Measurements from ENCODE around the gene FAM118B.

The FAM118B gene

DNA sequence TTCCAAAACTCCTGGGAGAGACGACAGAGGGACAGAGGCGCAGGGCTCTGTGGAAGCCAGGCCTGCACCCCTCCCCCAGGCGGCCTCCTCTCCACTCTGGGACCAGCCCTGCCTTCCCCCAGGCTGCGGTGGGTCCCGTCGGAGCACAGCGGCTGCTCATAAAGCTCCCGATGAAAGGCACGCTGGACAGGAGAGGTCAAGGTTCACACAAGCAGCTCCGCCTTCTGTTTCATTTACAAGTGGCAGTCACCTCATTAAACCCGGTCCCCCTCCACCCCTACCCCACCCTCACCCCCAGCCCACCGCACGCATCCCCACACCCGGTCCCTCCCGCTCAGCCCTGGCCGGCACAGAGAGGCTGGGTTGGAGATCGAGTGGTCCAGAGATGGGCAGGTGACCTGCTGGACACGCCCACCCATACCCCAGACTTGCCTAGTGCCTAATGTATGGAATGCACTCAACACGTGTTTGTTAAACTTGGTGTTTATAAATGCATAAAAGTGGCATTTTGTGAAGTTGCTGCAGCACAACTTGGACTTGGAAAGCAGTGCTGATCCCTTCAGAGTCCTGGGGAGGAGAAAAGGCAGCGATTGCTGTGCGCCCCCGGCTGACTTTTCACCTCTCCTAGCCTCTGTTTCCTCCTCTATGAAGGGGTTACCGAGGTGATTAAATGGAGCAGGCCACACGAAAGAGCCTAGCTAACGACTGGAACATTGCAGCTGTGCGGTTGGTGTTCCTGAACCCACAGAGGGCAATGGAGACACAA is 26.1 kb upstream of the FAM118B start:
- no peak for DNase-seq
- in situ Hi-C loops (cut with HindIII; ENCODE audit: low pct_ligation_motif_present, low pct_unique_long_range_greater_than_20kb, low sequenced_read_pairs) = no loop called here

DNA sequence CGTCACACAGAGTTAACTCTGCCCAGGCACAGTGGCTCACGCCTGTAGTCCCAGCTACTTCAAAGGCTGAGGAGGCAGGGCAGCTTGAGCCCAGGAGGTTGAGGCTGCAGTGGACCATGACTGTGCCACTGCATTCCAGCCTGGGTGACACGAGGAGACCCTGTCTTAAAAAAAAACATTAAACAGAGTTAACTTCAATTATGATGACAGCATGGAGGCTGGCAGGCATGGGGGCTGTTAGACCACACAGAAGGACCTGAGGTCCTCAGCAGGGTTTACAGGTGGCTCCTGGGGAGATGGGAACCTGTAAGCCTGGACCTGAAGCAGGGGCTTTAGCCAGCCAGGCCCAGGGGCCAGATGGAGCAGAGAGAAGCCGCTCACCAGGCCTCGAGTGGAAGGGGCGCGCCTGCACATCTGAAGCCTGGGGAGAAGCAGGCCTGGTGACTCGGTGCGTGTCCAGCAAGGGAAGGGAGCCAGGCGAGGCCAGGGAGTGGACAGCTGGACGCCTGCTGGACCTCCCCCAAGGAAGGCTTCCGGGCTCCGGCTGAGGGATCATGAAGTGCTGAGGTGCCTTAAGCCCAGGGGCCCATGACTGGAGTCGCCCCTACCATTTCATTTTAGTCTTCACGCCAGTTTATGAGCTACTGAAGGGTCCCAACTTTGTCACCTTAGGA is 25.4 kb upstream of the FAM118B start:
- in situ Hi-C loops (cut with HindIII; ENCODE audit: low pct_ligation_motif_present, low pct_unique_long_range_greater_than_20kb, low sequenced_read_pairs) = no loop called here
- no peak for DNase-seq

GRCh38 chr11:126186708-126187529 is 24.7 kb upstream of the FAM118B start:
- DNase-seq = no peak
- in situ Hi-C loops (cut with HindIII; ENCODE audit: low pct_ligation_motif_present, low pct_unique_long_range_greater_than_20kb, low sequenced_read_pairs) = no loop called here

DNA sequence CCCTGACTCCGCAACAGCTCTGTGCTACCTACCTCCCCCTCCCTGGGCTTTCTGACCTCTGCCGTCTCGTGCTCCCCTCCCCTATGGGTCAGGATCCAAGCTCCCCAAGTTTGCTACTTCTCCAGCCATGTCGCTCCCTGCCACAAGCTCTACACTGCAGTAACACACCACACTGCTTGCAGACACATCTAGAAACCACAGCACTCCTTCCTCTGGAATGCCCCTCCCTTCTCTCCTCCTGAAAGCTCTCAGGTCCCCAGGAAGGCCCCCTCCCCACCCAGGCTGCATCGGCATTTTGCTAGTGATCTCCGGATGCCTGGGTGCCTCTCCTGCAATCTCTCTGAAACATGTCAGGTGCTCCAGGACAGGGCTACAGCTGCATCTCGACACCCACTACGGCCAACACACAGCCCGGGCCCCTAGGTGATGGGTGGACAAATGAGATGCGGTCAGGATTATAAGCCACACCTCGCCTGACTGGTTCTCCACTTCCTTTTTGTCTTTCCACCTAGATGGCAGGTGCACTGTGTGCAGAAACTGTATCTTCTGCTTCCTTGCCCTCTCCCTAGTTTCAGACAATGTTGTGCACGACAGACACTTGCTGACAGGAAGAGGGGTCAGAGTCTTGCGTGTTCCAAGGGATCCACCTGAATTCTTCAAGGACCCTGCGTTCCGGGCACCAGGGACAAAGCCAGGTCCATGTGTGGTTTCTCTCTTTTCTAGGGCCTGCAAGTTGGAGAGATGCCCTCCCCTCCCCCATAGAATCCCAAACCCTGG is 23.1 kb upstream of the FAM118B start:
- no peak for DNase-seq
- in situ Hi-C loops (cut with HindIII; ENCODE audit: low pct_ligation_motif_present, low pct_unique_long_range_greater_than_20kb, low sequenced_read_pairs) = no loop called here

DNA sequence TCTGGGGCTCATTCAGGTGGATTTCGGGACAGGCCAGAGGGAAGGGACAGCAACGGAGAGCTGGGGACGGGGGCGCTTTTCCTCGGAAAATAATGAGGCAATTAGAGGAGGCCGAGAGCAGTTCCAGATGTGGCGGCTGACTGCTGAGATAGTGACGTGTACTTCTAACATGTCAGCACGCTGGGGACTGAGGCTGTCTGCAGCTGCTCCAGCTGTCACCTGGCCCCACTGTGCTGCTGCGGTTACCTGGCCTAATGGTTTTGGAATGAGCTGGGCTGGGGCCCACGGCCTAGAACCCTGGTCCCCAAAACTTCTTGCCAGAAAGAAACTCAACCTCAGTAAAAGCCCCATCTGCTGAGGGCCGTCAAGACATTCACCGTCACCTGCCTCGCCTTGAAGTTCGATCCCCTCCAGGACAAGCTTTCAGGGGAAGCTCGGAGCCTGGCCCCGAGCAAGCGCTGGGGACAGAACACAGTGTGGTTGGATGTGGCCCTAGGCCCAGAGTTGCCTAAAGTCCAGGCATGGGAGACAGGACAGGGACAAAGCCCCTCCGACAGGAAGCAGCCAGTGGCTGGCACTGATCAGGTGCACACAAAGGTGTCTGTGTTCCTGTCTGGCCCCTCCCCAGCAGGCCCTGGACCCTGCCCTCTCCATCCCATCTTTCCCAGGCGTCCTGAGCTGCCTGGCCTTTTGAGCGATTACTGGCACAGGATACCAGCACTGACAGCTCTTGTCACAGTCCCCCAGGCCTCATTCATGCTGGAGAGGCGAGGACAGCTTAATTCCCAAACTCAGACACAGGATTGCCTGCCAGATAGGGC is 22.3 kb upstream of the FAM118B start:
- in situ Hi-C loops (cut with HindIII; ENCODE audit: low pct_ligation_motif_present, low pct_unique_long_range_greater_than_20kb, low sequenced_read_pairs) = no loop called here
- no peak for DNase-seq

GRCh38 chr11:126190792-126191191 is 20.8 kb upstream of the FAM118B start:
- in situ Hi-C loops (cut with HindIII; ENCODE audit: low pct_ligation_motif_present, low pct_unique_long_range_greater_than_20kb, low sequenced_read_pairs) = no loop called here
- DNase-seq = no peak

DNA sequence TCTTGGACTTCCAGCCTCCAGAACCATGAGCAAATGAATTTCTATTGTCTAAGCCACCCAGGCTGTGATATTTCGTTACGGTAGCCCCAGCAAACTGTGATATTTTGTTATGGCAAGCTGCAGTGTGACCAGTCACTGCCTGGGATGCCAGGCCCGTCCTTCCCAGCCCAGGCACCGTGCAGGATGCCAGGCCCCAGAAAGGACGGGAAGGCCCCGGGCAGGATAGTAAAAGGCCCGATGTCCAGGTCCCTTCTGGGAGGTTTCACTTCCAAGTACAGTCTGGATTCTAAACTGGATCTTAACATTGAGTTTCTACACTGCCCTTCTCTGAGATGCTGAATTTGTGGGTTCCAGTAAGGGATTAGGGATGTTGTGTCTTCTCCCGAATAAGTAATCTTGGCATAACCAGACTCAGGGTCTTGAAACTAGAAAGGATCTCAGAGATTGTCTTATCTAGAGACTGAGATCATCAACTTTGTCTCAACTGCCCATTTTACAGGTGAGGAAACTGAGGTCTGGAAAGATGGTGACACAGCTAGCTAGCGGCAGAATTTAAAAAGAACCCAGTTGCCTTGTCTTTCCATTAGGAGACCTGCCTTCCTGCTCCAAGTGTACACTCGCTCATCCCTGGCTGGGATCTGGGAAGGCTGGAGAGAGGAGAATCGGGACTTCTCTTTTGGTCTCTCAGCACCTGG is 20.1 kb upstream of the FAM118B start:
- no peak for DNase-seq
- in situ Hi-C loops (cut with HindIII; ENCODE audit: low pct_ligation_motif_present, low pct_unique_long_range_greater_than_20kb, low sequenced_read_pairs) = no loop called here

DNA sequence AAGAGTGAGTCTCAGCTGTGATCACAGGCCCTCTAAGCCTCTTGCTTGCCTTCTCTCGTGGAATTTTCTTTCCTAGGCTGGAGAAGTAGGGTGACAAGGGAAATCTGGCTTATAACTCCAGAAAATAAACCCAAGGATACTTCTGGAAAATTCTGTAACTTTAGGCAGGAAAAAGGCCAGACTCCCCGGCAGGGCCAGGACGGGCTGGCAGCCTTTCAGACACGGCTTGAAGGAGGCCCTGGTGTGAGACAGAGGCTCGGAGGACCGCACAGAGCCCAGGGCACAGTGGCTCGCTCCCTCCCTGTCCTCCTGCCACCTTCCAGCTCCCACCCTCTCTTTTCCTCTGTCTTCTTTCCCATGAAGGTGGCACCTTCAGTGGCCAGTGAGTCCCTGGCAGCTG is 19.2 kb upstream of the FAM118B start:
- in situ Hi-C loops (cut with HindIII; ENCODE audit: low pct_ligation_motif_present, low pct_unique_long_range_greater_than_20kb, low sequenced_read_pairs) = no loop called here

DNA sequence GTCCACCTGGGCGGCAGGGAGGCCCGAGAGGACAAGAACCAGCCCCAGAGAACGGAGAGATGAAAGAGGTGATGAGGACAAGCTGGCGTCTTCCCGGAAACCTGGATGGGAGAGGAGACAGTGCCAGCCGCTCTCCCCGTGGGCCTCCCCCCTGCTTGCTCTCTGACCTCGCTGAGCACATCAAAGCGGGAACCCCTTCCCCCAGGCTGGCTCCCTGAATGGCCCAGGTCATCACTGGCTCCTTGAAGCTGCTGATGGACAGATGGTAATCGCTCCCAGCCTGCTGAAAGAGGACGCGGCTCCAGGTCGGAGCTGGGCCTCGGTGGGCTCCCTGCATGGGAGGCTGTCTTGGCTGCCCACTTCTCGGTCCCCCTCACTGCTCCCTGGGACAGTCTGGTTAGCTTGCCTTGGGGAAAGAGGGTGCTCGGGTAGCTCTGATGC is 18.5 kb upstream of the FAM118B start:
- no peak for DNase-seq
- in situ Hi-C loops (cut with HindIII; ENCODE audit: low pct_ligation_motif_present, low pct_unique_long_range_greater_than_20kb, low sequenced_read_pairs) = no loop called here

More for the DNA sequence above, 19.2 kb upstream of the FAM118B start:
- no peak for DNase-seq

DNA sequence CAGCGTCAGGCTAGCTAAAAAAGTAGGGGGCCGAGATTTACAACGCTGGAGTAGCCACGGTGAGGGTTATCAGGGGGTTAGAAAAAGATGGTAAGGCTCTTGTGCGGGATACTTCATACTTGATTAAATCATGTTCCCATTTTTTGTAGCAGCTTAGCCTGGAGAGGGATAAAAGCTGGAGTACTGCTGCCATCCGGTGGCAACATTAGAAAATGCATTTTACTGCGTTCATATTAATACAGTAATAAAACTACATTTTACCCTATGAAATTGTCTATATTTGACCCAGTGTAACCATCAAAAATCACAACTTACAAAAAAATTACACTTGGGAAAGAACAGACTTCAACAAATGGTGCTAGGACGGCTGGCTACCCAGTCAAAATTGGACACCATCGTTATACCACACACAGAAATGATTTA is 17.4 kb upstream of the FAM118B start:
- in situ Hi-C loops (cut with HindIII; ENCODE audit: low pct_ligation_motif_present, low pct_unique_long_range_greater_than_20kb, low sequenced_read_pairs) = no loop called here
- peak; percentile 39 for DNase-seq

GRCh38 chr11:126195119-126195518 is 16.5 kb upstream of the FAM118B start:
- in situ Hi-C loops (cut with HindIII; ENCODE audit: low pct_ligation_motif_present, low pct_unique_long_range_greater_than_20kb, low sequenced_read_pairs) = no loop called here
- no peak for DNase-seq

- in situ Hi-C loops (cut with HindIII; ENCODE audit: low pct_ligation_motif_present, low pct_unique_long_range_greater_than_20kb, low sequenced_read_pairs) = no loop called here
- DNase-seq = peak; percentile 85
Observed at GRCh38 chr11:126197277-126197939, 14.2 kb upstream of the FAM118B start.

- in situ Hi-C loops (cut with HindIII; ENCODE audit: low pct_ligation_motif_present, low pct_unique_long_range_greater_than_20kb, low sequenced_read_pairs) = no loop called here
- DNase-seq = no peak
Observed at GRCh38 chr11:126198648-126199047, 12.9 kb upstream of the FAM118B start.

DNA sequence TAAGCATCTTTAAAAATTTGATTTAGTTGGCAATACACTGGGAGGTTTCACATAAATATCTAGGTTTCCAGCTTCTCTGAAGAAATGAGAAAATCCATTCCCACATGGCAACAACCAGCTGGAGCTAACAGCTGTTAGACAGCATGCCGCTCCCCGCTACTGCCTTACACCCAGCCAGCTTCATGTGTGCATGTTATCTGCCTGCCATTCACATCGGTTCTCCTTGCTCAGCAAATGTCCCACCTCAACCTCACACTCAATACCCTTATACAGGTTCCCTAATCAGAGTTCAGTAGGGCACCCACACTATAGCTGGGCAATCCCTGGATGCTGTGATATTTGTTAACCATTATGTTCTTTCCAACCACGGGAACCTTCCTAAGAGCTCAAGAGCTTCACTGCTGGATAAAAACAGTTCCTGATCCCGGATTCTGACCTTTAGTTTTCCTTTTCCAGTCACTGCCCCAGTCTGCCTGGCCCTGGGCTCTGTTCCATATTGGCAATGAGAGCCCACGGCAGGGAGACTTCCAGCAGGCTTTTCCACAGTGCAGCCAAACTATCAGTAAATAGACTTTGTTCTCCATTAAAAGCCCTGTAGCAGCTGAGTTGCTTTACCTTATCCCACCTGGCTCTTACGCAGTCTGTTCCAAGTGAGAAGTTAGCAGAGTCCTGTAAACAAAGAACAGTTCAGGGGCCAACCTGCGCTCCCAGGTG is 8.8 kb upstream of the FAM118B start:
- DNase-seq = no peak
- in situ Hi-C loops (cut with HindIII; ENCODE audit: low pct_ligation_motif_present, low pct_unique_long_range_greater_than_20kb, low sequenced_read_pairs) = loop anchor here (25.0 kb wide), 1 partner anchor 291 kb away; the partner anchor contains the start of genes DDX25 and PUS3

DNA sequence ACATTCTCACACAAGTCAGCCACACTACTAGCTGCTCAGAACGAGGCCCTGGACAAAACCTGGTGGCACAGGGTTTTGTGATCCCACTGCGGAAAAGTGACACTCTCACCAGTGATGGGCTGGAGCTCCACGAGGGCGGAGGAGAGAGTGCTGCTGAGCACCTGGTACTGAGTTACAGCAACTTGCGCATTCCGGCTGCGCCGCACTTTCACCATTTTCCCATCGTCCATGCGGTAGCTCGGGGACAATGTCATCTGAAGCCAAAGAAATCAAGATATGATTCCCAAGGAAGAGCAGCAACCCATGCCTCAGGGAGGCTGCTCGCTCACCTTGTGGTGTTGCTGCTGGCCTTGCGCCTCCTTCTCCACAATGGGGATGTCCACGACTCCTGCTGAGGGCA is 6.2 kb upstream of the FAM118B start:
- in situ Hi-C loops (cut with HindIII; ENCODE audit: low pct_ligation_motif_present, low pct_unique_long_range_greater_than_20kb, low sequenced_read_pairs) = loop anchor here (25.0 kb wide), 1 partner anchor 293 kb away; the partner anchor contains the start of genes DDX25 and PUS3

DNA sequence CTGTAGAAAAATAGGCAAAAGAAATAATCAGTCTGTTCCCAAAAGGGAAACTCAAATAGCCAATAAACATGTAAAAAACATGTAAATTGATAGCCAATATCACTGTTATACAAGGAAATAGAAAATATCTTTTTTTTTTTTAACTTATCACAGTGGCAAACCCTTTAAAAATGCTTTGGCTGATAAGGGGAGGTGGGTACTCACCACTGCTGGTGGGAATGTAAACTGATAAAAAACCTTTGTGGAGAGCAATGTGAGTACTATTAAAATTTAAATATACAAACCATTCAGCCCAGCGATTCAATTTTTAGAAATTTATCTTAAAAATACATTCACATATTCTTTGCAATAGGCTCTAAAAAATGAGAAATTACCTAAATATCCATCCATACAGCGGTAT is 3.7 kb upstream of the FAM118B start:
- in situ Hi-C loops (cut with HindIII; ENCODE audit: low pct_ligation_motif_present, low pct_unique_long_range_greater_than_20kb, low sequenced_read_pairs) = loop anchor here (25.0 kb wide), 1 partner anchor 296 kb away; the partner anchor contains the start of genes DDX25 and PUS3

More for the DNA sequence above, 6.2 kb upstream of the FAM118B start:
- DNase-seq = no peak

More for the DNA sequence above, 3.7 kb upstream of the FAM118B start:
- DNase-seq = no peak

All from ACHN (cell line).